BE2C (cell line): ENCODE data around the gene TBC1D22A.

ENCODE experiments used
- DNase-seq: peaks from one replicate; pipeline ENCODE4 v3.0.0-alpha.2; 2020
- H3K27me3 ChIP-seq: fragments of 250-450 bp; sonication (Bioruptor Pico); 2 replicates; pipeline ENCODE4 v1.5.1; 2020; ENCODE audit warnings: mild to moderate bottlenecking
- H3K36me3 ChIP-seq: fragments of 250-450 bp; sonication (Bioruptor Pico); 2 replicates; pipeline ENCODE4 v1.5.1; 2020; ENCODE audit warnings: mild to moderate bottlenecking
- H3K4me1 ChIP-seq: fragments of 250-450 bp; sonication (Bioruptor Pico); 2 replicates; pipeline ENCODE4 v1.5.1; 2020
- H3K4me3 ChIP-seq: 2 replicates; pipeline ENCODE4 v1.5.1; 2011; ENCODE audit warnings: low read depth, low read length
- H3K9me3 ChIP-seq: fragments of 250-450 bp; sonication (Bioruptor Pico); 2 replicates; pipeline ENCODE4 v1.5.1; 2020
- CTCF ChIP-seq: IDR thresholded peaks from 2 replicates; pipeline ENCODE4 v1.5.1; 2012; ENCODE audit warnings: mild to moderate bottlenecking, low read depth, low read length

The TBC1D22A gene

GRCh38 chr22:46740910-46741780, 21.3 kb upstream of the TBC1D22A start:
- no peak overlapping the region for H3K4me3 ChIP-seq
- peaks cover 4% of the 10 kb centered on the region for H3K4me1 ChIP-seq
- no peaks in the 10 kb centered on the region for H3K27me3 ChIP-seq
- TF ChIP-seq CTCF = no peak
- no peaks in the 10 kb centered on the region for H3K9me3 ChIP-seq
- no peak for DNase-seq
- no peaks in the 10 kb centered on the region for H3K36me3 ChIP-seq

GRCh38 chr22:46741974-46742519, 20.4 kb upstream of the TBC1D22A start:
- H3K4me3 ChIP-seq = no peak overlapping the region
- DNase-seq = no peak
- no peak for TF ChIP-seq CTCF
- H3K4me1 ChIP-seq = peaks cover 4% of the 10 kb centered on the region
- no peaks in the 10 kb centered on the region for H3K36me3 ChIP-seq
- no peaks in the 10 kb centered on the region for H3K27me3 ChIP-seq
- no peaks in the 10 kb centered on the region for H3K9me3 ChIP-seq

GRCh38 chr22:46742576-46743221, 19.8 kb upstream of the TBC1D22A start:
- H3K4me1 ChIP-seq = peaks cover 4% of the 10 kb centered on the region
- no peak overlapping the region for H3K4me3 ChIP-seq
- TF ChIP-seq CTCF = no peak
- H3K9me3 ChIP-seq = no peaks in the 10 kb centered on the region
- DNase-seq = no peak
- H3K27me3 ChIP-seq = no peaks in the 10 kb centered on the region
- H3K36me3 ChIP-seq = no peaks in the 10 kb centered on the region

- no peak for TF ChIP-seq CTCF
- Histone ChIP-seq H3K36me3 (no peaks in the 10 kb centered on the region), H3K9me3 (no peaks in the 10 kb centered on the region), H3K4me1 (no peaks in the 10 kb centered on the region), H3K27me3 (no peaks in the 10 kb centered on the region), H3K4me3 (no peak overlapping the region)
- no peak for DNase-seq
These were observed 17.9 kb upstream of the TBC1D22A start for GRCh38 chr22:46744581-46744980.

GRCh38 chr22:46746192-46746591, 16.3 kb upstream of the TBC1D22A start:
- Histone ChIP-seq H3K27me3 (no peaks in the 10 kb centered on the region), H3K4me1 (no peaks in the 10 kb centered on the region), H3K9me3 (no peaks in the 10 kb centered on the region), H3K36me3 (no peaks in the 10 kb centered on the region), H3K4me3 (no peak overlapping the region)
- DNase-seq = no peak
- no peak for TF ChIP-seq CTCF

GRCh38 chr22:46746620-46747019, 15.8 kb upstream of the TBC1D22A start:
- Histone ChIP-seq H3K36me3 (no peaks in the 10 kb centered on the region), H3K4me1 (no peaks in the 10 kb centered on the region), H3K27me3 (no peaks in the 10 kb centered on the region), H3K4me3 (no peak overlapping the region), H3K9me3 (no peaks in the 10 kb centered on the region)
- DNase-seq = no peak
- TF ChIP-seq CTCF = no peak
